T-helper 2 cell (primary cell): Measurements from ENCODE around the gene TUT7.

Experiments
- DNase-seq, 5 experiments: peaks; one replicate each; pipeline versions ENCODE4 v3.0.0 to v3.0.0-alpha.2; 2012 to 2022

The TUT7 gene

DNA sequence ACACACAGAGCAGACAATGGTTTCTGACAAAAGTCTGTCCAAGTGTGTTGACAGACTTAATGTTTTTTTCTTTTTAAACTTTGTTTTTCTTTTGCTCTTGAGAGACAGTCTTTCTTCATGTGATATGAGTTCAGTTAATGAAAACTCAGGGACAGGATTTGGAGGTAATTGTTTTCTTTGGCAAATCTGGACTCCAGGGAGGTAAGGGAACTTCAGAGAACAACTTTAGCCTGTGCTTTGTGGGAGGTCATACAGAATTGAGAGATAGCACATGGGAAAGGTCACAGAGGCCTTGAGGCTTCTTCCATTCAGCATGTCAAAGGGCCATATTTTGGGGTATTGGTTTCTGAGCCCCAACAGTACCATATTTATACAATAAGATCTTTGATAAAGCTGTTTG, 104.1 kb downstream of the TUT7 start:
- no peak for DNase-seq

DNA sequence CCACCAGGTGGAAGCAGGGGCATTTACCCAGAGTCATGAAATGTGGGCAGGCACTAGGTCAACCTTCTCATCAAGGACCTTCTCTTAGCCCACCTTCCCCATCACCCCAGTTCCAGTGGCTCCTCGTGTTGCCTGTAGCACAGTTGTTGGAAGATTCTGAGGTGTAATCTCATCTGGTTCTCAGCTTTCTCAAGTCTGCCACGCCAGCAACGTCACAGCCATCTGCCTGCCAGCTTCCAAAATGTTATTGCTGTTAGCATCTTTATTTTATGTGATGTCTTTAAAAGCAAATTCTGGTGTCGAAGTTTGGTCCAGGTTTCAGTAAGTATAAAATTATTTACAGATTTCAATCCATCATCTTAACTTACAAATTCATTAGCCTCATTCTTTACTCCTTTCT, 105.5 kb downstream of the TUT7 start:
- DNase-seq = no peak

DNA sequence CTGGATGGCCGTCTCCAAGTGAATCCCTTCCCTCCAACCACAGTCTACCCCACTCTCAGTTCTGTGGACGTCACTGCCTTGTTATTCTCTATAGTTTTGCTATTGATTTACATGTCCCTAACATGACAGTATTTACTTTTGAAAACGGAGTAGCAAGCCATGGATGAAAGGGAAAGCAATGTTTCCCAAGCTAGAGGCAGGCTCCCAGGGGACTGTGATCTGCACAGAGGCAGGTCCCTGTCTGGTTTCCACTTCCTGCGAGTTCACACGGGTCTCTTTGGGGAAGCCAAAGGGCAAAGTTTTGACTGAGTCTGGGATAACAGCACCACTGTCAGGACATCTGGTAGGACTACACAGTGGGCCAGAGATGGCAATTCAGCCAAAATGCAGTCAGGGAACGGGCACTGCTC, 107.5 kb downstream of the TUT7 start:
- DNase-seq = no peak

DNA sequence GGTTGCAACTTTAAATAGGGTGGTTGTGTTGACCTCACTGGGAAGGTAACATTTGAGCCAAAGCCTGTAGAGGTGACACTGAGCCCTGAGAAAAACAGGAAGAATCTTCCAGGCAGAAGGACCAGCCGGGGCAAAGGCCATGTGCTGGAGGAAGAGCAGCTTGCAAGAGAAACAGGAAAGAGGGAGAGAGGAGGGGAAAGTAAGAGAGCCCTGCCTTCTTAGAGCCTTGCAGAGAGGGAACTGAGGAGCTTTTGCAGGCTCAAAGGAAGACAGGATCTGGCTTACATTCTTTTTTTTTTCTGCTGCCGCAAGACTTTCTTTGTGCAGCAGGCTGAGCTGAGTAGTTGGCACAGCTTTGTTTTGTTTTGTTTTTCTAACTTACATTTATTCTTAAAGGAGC, 112.1 kb downstream of the TUT7 start:
- DNase-seq = no peak

DNA sequence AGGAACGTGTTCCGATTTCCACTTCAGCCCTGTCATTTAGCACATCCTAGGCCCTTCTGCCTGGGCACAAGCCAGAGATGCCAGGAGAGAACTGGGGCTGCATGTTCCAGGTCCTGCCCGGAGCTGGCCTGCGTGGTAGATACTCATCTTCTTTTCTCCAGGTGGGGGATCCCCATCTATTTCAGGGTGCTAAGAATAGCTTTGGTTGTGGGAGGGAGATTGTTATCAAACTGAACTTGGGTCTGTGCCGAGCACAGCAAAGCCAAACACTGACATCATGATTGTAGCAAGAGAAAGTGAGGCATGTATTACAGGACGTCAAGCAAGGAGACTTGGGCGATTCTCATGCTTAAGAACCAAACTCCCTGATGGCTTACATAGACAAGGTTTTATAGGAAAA, 113.0 kb downstream of the TUT7 start:
- DNase-seq = peak in 1 of 5 experiments; percentile 69

DNA sequence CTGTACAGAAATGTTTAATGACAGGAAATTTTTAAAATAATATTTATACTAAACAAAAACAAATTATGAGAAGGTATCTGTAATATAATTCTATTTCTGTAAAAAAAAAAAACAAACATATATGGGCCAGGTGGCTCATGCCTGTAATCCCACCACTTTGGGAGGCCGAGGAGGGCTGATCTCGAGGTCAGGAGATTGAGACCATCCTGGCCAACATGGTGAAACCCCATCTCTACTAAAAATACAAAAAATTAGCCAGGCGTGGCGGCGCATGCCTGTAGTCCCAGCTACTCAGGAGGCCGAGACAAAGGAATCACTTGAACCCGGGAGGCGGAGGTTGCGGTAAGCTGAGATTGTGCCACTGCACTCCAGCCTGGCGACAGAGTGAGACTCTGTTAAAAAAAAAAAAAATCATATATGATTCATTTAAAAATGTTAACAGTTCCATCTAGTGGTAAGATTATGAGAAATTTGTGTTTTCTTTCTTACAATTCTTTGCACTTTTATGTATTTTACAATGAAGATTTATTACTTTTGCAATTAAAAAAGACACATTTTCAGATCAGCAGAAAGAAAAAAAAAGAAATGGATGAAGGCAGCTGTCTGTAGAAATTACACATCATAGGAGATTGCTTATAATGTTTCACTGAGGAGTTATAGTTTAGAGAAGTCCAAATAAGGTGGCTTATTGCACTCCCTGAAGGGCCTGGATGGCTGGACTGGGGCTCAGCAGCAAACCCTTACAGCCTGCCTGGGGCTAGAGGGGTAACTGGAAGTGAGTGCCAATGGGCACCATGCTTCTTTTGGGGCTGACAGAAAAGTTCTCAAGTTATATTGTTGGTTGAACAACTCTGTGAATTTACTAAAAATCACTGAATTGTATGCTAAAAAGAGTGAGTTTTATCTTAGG, 115.1 kb downstream of the TUT7 start:
- no peak for DNase-seq
